ENCODE measurements around the gene PLS3.

DNA sequence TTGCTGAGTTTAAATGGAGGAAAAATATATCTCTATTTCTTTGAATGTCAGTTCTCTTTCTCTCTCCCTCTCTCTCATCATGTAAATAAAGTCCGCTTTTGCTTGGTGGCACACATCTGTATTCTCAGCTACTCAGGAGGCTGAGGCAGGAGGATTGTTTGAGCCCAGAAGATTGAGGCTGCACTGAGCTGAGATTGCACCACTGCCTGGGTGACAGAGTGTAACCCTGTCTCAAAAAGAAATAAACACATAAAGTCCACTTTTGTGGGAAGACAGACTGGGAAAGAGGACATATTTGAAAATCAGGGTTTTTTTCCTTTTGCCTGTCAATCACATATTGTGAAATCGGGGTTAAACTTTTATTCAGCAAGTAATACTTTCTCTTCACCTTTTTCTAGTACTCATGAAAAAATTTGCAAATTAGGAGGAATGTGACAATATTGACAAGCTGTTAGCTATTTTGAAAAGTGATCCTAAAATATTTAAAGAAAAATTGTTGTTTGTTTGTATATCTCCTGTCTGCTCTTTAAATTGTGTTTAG lies 42.6 kb downstream of the PLS3 start:
- TF ChIP-seq POLR2A (IDR thresholded peaks at IDR 0.05), result no peak
- TF ChIP-seq, protein P1, sequence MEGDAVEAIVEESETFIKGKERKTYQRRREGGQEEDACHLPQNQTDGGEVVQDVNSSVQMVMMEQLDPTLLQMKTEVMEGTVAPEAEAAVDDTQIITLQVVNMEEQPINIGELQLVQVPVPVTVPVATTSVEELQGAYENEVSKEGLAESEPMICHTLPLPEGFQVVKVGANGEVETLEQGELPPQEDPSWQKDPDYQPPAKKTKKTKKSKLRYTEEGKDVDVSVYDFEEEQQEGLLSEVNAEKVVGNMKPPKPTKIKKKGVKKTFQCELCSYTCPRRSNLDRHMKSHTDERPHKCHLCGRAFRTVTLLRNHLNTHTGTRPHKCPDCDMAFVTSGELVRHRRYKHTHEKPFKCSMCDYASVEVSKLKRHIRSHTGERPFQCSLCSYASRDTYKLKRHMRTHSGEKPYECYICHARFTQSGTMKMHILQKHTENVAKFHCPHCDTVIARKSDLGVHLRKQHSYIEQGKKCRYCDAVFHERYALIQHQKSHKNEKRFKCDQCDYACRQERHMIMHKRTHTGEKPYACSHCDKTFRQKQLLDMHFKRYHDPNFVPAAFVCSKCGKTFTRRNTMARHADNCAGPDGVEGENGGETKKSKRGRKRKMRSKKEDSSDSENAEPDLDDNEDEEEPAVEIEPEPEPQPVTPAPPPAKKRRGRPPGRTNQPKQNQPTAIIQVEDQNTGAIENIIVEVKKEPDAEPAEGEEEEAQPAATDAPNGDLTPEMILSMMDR (IDR thresholded peaks at IDR 0.05), result no peak
